A673 (cell line): Measurements from ENCODE around the gene UGT2A1. TPM values are rescaled to one million over a fixed set of nuclear protein-coding genes. Genes with fewer than 3 reads are reported as not detected.

ENCODE experiments used
- BruUV-seq: library from RNA; stranded (reverse); fragments of 400-500 nt; replicated peaks from 2 replicates; lab custom pipeline; 2021; lab: Mats Ljungman, UMichigan
- CTCF ChIA-PET: fragments of 300-600 bp; sonication (Branson Sonifier 250); formaldehyde crosslinking; loops from one replicate; lab custom pipeline; 2022; ENCODE audit warnings: antibody characterized with exemption; lab: Charles Lee
- POLR2A ChIA-PET: fragments of 300-600 bp; sonication (Branson Sonifier 250); formaldehyde crosslinking; loops from one replicate; lab custom pipeline; 2022; ENCODE audit warnings: antibody characterized with exemption; ENCODE audit not compliant: low non-redundant PET; lab: Charles Lee
- DNase-seq: peaks from one replicate; pipeline ENCODE4 v3.0.0-alpha.2; 2015; ENCODE audit warnings: low spot score
- H3K27ac ChIP-seq: fragments of 200-600 bp; sonication (generic); 2 replicates; pipeline ENCODE4 v1.5.1; 2016; ENCODE audit warnings: mixed run types, low read depth, mild to moderate bottlenecking, mixed read lengths, antibody characterized with exemption, low read length; ENCODE audit not compliant: poor library complexity, severe bottlenecking
- H3K27me3 ChIP-seq: fragments of 200-600 bp; sonication (generic); replicated peaks from 2 replicates; pipeline ENCODE4 v1.6.1; 2017; ENCODE audit warnings: mixed run types, low read depth, mild to moderate bottlenecking, mixed read lengths, antibody characterized with exemption, low read length; ENCODE audit not compliant: insufficient read depth, poor library complexity
- H3K36me3 ChIP-seq: fragments of 200-600 bp; sonication (generic); 2 replicates; pipeline ENCODE4 v1.6.1; 2016; ENCODE audit warnings: mixed run types, mild to moderate bottlenecking, mixed read lengths, antibody characterized with exemption, low read length; ENCODE audit not compliant: insufficient read depth, poor library complexity, severe bottlenecking
- H3K4me1 ChIP-seq: fragments of 200-600 bp; sonication (generic); 2 replicates; pipeline ENCODE4 v1.6.1; 2017; ENCODE audit warnings: mixed run types, mild to moderate bottlenecking, mixed read lengths, antibody characterized with exemption, low read length; ENCODE audit not compliant: insufficient read depth, poor library complexity, severe bottlenecking
- H3K4me3 ChIP-seq: fragments of 200-600 bp; sonication (generic); 2 replicates; pipeline ENCODE4 v1.5.1; 2016; ENCODE audit warnings: low read depth, mixed run types, mild to moderate bottlenecking, mixed read lengths, low read length; ENCODE audit not compliant: poor library complexity, severe bottlenecking
- H3K9me3 ChIP-seq: fragments of 200-600 bp; sonication (generic); 2 replicates; pipeline ENCODE4 v1.6.1; 2016; ENCODE audit warnings: mixed run types, low read depth, mild to moderate bottlenecking, mixed read lengths, antibody characterized with exemption, low read length; ENCODE audit not compliant: poor library complexity, severe bottlenecking
- EZH2 ChIP-seq: fragments of 200-600 bp; sonication (generic); IDR thresholded peaks from 2 replicates; pipeline ENCODE4 v1.6.1; 2017; ENCODE audit warnings: borderline replicate concordance, low read depth, mild to moderate bottlenecking, mixed read lengths, antibody characterized with exemption, low read length; ENCODE audit not compliant: poor library complexity, severe bottlenecking
- intact Hi-C: fragments of 100-400 bp; cut with micrococcal nuclease; formaldehyde crosslinking; loops from one replicate; pipeline ENCODE4 v1.10.0; 2022; ENCODE audit not compliant: unreplicated experiment
- total RNA-seq: library from RNA; stranded (reverse); gene quantifications from 2 replicates; pipeline ENCODE4 v1.2.3, GENCODE V29; 2021
- TF ChIP-seq, protein P1 (sequence below): fragments of 300-800, 200-600 bp; sonication (generic); conservative IDR thresholded peaks from 2 replicates; pipeline ENCODE4 v1.5.1; 2017; ENCODE audit warnings: low read depth, mild to moderate bottlenecking, antibody characterized with exemption, low read length, moderate library complexity, mixed read lengths

The UGT2A1 gene
- total RNA-seq, 1 experiment from 2014 or later = not detected

DNA sequence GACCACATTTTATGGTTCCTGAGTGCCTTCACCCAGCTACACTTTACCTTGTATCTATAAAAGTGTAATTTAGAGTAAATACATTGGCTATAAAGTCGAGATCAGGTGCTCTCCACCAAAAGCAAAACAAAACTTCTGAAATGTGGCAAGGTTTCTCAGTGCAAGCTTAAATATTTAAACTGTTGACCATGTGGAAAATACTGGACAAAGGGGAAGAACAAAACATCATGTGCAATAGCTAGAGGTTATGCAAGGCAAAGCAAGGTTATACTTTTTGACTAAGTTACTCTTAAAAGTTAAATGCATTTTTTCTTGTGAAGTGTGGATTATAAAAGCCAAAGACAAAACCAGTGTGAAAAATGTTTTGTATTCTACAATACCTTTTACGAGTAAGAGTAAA is 69.5 kb downstream of the UGT2A1 start:
- H3K4me3 ChIP-seq = no peak overlapping the region
- no peak for DNase-seq
- CTCF ChIA-PET = no interaction called here
- H3K27ac ChIP-seq = no peak overlapping the region
- intact Hi-C loops = no loop called here
- no peaks in the 10 kb centered on the region for H3K36me3 ChIP-seq
- no peak for TF ChIP-seq EZH2
- TF ChIP-seq, protein P1, sequence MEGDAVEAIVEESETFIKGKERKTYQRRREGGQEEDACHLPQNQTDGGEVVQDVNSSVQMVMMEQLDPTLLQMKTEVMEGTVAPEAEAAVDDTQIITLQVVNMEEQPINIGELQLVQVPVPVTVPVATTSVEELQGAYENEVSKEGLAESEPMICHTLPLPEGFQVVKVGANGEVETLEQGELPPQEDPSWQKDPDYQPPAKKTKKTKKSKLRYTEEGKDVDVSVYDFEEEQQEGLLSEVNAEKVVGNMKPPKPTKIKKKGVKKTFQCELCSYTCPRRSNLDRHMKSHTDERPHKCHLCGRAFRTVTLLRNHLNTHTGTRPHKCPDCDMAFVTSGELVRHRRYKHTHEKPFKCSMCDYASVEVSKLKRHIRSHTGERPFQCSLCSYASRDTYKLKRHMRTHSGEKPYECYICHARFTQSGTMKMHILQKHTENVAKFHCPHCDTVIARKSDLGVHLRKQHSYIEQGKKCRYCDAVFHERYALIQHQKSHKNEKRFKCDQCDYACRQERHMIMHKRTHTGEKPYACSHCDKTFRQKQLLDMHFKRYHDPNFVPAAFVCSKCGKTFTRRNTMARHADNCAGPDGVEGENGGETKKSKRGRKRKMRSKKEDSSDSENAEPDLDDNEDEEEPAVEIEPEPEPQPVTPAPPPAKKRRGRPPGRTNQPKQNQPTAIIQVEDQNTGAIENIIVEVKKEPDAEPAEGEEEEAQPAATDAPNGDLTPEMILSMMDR = no peak
- H3K9me3 ChIP-seq = no peaks in the 10 kb centered on the region
- POLR2A ChIA-PET = no interaction called here
- no peaks in the 10 kb centered on the region for H3K4me1 ChIP-seq
- no peaks in the 10 kb centered on the region for H3K27me3 ChIP-seq
- BruUV-seq = no TSS peak

DNA sequence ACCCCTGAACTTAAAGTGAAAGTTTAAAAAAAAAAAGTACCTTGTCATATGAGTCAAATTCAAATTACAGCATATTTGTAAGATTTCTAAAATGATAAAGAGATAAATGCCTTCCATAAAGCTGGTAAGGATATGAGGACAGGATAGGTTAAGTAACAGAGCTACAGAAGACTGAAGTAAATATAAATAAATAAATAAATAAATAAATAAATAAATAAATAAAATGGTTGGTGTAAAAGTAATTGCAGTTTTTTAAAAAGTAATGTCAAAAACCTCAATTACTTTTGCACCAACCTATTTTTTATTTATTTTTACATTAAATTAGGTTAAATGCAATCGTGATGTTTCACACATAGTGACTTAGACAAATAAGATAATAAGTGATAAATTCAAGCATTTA is 75.8 kb downstream of the UGT2A1 start:
- DNase-seq = no peak
- Histone ChIP-seq H3K36me3 (no peaks in the 10 kb centered on the region), H3K4me3 (no peak overlapping the region), H3K27ac (no peak overlapping the region), H3K9me3 (no peaks in the 10 kb centered on the region), H3K4me1 (no peaks in the 10 kb centered on the region), H3K27me3 (no peaks in the 10 kb centered on the region)
- intact Hi-C loops = no loop called here
- POLR2A ChIA-PET = no interaction called here
- CTCF ChIA-PET = no interaction called here
- no TSS peak for BruUV-seq
- TF ChIP-seq, protein P1 = no peak
- no peak for TF ChIP-seq EZH2

DNA sequence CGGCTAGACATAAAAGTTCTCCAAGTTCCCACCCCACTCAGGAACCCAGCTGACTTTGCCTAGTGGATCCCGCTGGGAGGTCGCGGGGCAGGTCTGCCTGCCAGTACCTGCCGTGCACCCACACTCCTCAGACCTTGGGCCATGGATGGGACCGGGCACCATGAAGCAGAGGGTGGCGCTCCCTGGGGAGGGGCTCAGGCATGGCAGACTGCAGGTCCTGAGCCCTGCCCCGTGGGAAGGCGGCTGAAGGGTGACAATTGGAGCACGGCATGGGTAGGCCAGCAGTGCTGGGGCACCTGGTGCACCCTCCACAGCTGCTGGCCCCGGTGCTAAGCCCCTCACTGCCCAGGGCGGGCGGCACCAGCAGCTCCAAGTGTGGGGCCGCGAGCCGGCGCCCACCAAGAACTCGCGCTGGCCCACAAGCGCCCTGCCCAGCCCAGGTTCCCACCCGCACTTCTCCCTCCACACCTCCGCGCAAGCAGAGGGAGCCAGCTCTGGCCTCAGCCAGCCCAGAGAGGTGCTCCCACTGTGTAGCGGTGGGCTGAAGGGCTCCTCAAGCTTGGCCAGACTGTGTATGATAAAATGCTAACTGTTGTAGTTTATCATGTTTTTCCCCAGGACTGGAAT is 76.7 kb downstream of the UGT2A1 start:
- intact Hi-C loops = no loop called here
- Histone ChIP-seq H3K27me3 (no peaks in the 10 kb centered on the region), H3K4me3 (no peak overlapping the region), H3K36me3 (no peaks in the 10 kb centered on the region), H3K9me3 (no peaks in the 10 kb centered on the region), H3K27ac (no peak overlapping the region), H3K4me1 (no peaks in the 10 kb centered on the region)
- POLR2A ChIA-PET = no interaction called here
- BruUV-seq = no TSS peak
- DNase-seq = no peak
- TF ChIP-seq, protein P1 = no peak
- no peak for TF ChIP-seq EZH2
- CTCF ChIA-PET = no interaction called here
